HepG2 (cell line): ENCODE data around the gene BTF3L4. TPM values are rescaled to one million over a fixed set of nuclear protein-coding genes. Genes with fewer than 3 reads are reported as not detected.
A peak's percentile ranks its signal among the peaks of the same experiment; 100 is the strongest.

Source experiments
- BHLHE40 ChIP-seq: IDR thresholded peaks from 2 replicates; pipeline ENCODE4 v1.6.1; 2011; ENCODE audit warnings: low read length, improper control_type of control experiment
- CCDC6 ChIP-seq: sonication (generic); formaldehyde crosslinking; IDR thresholded peaks from 2 replicates; pipeline ENCODE4 v1.8.1; 2022; ENCODE audit warnings: mild to moderate bottlenecking, missing genetic modification reagents, moderate library complexity
- CHCHD3 ChIP-seq: sonication (generic); formaldehyde crosslinking; IDR thresholded peaks from 2 replicates; pipeline ENCODE4 v1.8.0; 2022; ENCODE audit warnings: mild to moderate bottlenecking, missing genetic modification reagents, moderate library complexity
- ETV5 ChIP-seq: IDR thresholded peaks from 2 replicates; pipeline ENCODE4 v1.6.1; 2018; ENCODE audit warnings: missing biosample characterization, missing genetic modification reagents, inconsistent platforms, borderline replicate concordance
- HOXA7 ChIP-seq: sonication (generic); formaldehyde crosslinking; IDR thresholded peaks from 2 replicates; pipeline ENCODE4 v1.8.1; 2022; ENCODE audit warnings: mild to moderate bottlenecking, missing genetic modification reagents, moderate library complexity
- KLF12 ChIP-seq: sonication (generic); formaldehyde crosslinking; IDR thresholded peaks from 2 replicates; pipeline ENCODE4 v1.4.0; 2020; ENCODE audit warnings: missing genetic modification reagents, borderline replicate concordance
- KMT2A ChIP-seq: sonication (generic); formaldehyde crosslinking; IDR thresholded peaks from 2 replicates; pipeline ENCODE4 v1.4.0; 2020; ENCODE audit warnings: missing genetic modification reagents
- MYNN ChIP-seq: sonication (generic); formaldehyde crosslinking; IDR thresholded peaks from 2 replicates; pipeline ENCODE4 v1.4.0; 2020; ENCODE audit warnings: mild to moderate bottlenecking, low read depth, missing genetic modification reagents
- NFE2L2 ChIP-seq: fragments of 150-350 bp; IDR thresholded peaks from 2 replicates; pipeline ENCODE4 v1.6.1; 2014; ENCODE audit warnings: low read length
- NR2F2 ChIP-seq: IDR thresholded peaks from 2 replicates; pipeline ENCODE4 v1.6.1; 2012; ENCODE audit warnings: low read depth, inconsistent platforms, borderline replicate concordance
- PBX2 ChIP-seq: IDR thresholded peaks from 2 replicates; pipeline ENCODE4 v1.6.1; 2016; ENCODE audit warnings: control low read depth
- POLR2G ChIP-seq: fragments of 200-400 bp; formaldehyde crosslinking; IDR thresholded peaks from 2 replicates; pipeline ENCODE4 v1.6.1; 2018; ENCODE audit warnings: mild to moderate bottlenecking, low read depth, low read length, moderate library complexity
- RERE ChIP-seq: IDR thresholded peaks from 2 replicates; pipeline ENCODE4 v1.6.1; 2016; ENCODE audit warnings: low read depth, missing genetic modification reagents, missing compliant biosample characterization
- SNAPC4 ChIP-seq: sonication (generic); formaldehyde crosslinking; IDR thresholded peaks from 2 replicates; pipeline ENCODE4 v1.4.0; 2020; ENCODE audit warnings: mild to moderate bottlenecking, missing genetic modification reagents
- ZNF260 ChIP-seq: sonication (generic); formaldehyde crosslinking; IDR thresholded peaks from 2 replicates; pipeline ENCODE4 v1.4.0; 2020; ENCODE audit warnings: missing genetic modification reagents, low read depth, mild to moderate bottlenecking, borderline replicate concordance
- ZNF263 ChIP-seq: sonication (generic); formaldehyde crosslinking; IDR thresholded peaks from 2 replicates; pipeline ENCODE4 v1.4.0; 2020; ENCODE audit warnings: missing genetic modification reagents
- ZNF441 ChIP-seq: sonication (generic); formaldehyde crosslinking; IDR thresholded peaks from 2 replicates; pipeline ENCODE4 v1.7.0; 2021; ENCODE audit warnings: missing genetic modification reagents, borderline replicate concordance
- ZNF547 ChIP-seq: sonication (generic); formaldehyde crosslinking; IDR thresholded peaks from 2 replicates; pipeline ENCODE4 v1.5.1; 2020; ENCODE audit warnings: mild to moderate bottlenecking, missing genetic modification reagents
- ZNF780A ChIP-seq: sonication (generic); formaldehyde crosslinking; IDR thresholded peaks from 2 replicates; pipeline ENCODE4 v1.8.0; 2022; ENCODE audit warnings: mild to moderate bottlenecking, missing genetic modification reagents, moderate library complexity
- ZNF782 ChIP-seq: sonication (generic); formaldehyde crosslinking; IDR thresholded peaks from 2 replicates; pipeline ENCODE4 v1.4.0; 2020; ENCODE audit warnings: missing genetic modification reagents, mild to moderate bottlenecking, borderline replicate concordance
- polyA plus RNA-seq, 8 experiments: library from polyadenylated mRNA; depleted of rRNA in 3 of 8; stranded (reverse) in 7 of 8; unstranded in 1 of 8; fragments of >200 nt; fragmentation: Illumina TruSeq in 4 of 8; extraction: Trizol in 4 of 8; gene quantifications; 2 replicates each; pipeline versions ENCODE4 v1.2.1 to v1.2.3, GENCODE V29; 2011 to 2016; ENCODE audit warnings: low read depth in 4 of 8, missing spikeins in 1 of 8, mixed read lengths in 1 of 8; ENCODE audit not compliant: insufficient read depth in 1 of 8
- total RNA-seq, 5 experiments: library from RNA; depleted of rRNA; stranded (reverse); fragments of >200 nt; fragmentation: Illumina TruSeq; extraction: Trizol; gene quantifications; 2 replicates each; pipeline ENCODE4 v1.2.3, GENCODE V29; 2016; ENCODE audit warnings: low read depth in 1 of 5

The BTF3L4 gene
- total and polyA plus RNA-seq, 2 of the 13 experiments (the other 11 are each of a cell fraction or from before 2014, with no cell fraction given) = 59.0 to 74.3 TPM

GRCh38 chr1:52080014-52080415, 23.9 kb downstream of the BTF3L4 start (continued):
- TF ChIP-seq MYNN (CRISPR knock-in tag) (no peak), NR2F2 (peak; percentile 39; the same call in 1 of the 2 replicates), ETV5 (peak; percentile 54; the same call in 1 of the 2 replicates), POLR2G (no peak), PBX2 (CRISPR knock-in tag) (no peak), ZNF782 (CRISPR knock-in tag) (no peak), ZNF547 (CRISPR knock-in tag) (no peak), ZNF441 (CRISPR knock-in tag) (no peak), CCDC6 (CRISPR knock-in tag) (no peak), BHLHE40 (no peak), ZNF263 (CRISPR knock-in tag) (0 out of 2 replicates have a peak, but pooled peaks have one; percentile 19), RERE (CRISPR knock-in tag) (peak; percentile 46; the same call in 1 of the 2 replicates), KLF12 (CRISPR knock-in tag) (0 out of 2 replicates have a peak, but pooled peaks have one; percentile 22), NFE2L2 (no peak), KMT2A (no peak), SNAPC4 (CRISPR knock-in tag) (no peak), ZNF780A (no peak), CHCHD3 (no peak), ZNF260 (CRISPR knock-in tag) (no peak), HOXA7 (CRISPR knock-in tag) (no peak)
